ENCODE measurements around the gene YIF1B.

GRCh38 chr19:38320969-38321339 is 5.2 kb upstream of the YIF1B start:
- TF ChIP-seq, protein P1, sequence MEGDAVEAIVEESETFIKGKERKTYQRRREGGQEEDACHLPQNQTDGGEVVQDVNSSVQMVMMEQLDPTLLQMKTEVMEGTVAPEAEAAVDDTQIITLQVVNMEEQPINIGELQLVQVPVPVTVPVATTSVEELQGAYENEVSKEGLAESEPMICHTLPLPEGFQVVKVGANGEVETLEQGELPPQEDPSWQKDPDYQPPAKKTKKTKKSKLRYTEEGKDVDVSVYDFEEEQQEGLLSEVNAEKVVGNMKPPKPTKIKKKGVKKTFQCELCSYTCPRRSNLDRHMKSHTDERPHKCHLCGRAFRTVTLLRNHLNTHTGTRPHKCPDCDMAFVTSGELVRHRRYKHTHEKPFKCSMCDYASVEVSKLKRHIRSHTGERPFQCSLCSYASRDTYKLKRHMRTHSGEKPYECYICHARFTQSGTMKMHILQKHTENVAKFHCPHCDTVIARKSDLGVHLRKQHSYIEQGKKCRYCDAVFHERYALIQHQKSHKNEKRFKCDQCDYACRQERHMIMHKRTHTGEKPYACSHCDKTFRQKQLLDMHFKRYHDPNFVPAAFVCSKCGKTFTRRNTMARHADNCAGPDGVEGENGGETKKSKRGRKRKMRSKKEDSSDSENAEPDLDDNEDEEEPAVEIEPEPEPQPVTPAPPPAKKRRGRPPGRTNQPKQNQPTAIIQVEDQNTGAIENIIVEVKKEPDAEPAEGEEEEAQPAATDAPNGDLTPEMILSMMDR (IDR thresholded peaks at IDR 0.05): no peak
- TF ChIP-seq EP300 (IDR thresholded peaks at IDR 0.05; ENCODE audit: low read depth) (no peak), POLR2A (IDR thresholded peaks at IDR 0.05) (no peak)
